GM18519 (cell line): ENCODE measurements around the gene EID2B.

Source experiments
- ATAC-seq: cut with Tn5 transposase; IDR thresholded peaks from one replicate; pipeline ENCODE4 v1.9.1; 2021; ENCODE audit warnings: mild to moderate bottlenecking, moderate library complexity; ENCODE audit not compliant: unreplicated experiment, low FRiP score

The EID2B gene

DNA sequence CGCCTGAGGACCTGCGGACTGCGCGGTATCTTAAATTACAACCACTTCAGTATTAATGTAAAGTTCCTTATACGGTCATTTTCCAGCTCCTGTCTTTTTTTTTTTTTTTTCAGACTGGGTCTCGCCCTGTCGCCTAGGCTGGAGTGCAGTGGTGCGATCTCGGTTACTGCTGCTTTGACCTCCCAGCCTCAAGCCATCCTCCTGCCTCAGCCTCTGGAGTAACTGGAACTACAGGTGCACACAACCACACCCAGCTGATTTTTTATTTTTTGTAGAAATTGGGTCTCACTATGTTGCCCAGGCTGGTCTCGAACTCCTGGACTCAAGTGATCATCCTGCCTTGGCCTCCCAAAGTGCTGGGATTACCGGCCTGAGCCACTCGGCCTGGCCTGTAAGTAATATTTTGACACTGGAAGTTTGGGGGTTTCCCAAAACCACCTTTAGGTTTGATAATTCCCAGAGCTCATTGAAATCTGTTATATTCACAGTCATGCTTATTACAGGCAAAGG, 406 bp upstream of the EID2B start:
- ATAC-seq = no peak

DNA sequence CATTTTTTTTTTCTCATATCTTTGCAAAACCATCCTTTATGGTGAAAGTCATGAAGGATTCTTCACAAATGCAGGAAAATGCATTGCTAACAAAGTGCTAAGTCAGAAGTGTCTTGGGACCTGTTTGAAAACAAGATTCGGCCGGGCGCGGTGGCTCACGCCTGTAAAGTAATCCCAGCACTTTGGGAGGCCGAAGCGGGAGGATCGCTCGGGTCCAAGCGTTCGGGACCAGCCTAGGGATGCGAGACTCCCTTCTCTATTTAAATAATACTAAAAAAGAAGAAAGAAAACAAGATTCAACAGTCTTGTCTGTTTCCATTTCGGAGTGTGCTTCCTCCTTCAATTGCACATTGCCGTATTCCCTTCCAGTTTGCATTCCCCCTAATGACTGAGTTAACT, 819 bp downstream of the EID2B start:
- ATAC-seq = no peak

DNA sequence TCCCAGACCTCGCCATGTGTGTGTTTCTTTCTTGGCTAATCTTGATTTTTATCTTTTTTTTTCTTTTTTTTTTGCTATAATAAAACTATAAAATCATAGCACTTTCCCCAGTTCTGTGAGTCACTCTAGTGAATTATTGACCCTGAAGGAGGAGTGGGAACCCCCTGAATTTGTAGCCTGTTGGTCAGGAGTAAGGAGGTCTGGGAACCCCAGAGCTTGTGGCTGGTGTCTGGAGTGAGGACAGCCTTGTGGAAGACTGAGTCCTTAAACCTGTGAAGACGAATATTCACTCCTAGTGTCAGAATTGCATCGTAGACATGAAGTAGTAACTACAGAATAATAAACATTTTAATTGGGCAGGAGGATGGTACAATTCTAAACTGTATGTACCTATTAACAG, 7.4 kb downstream of the EID2B start:
- ATAC-seq = no peak

DNA sequence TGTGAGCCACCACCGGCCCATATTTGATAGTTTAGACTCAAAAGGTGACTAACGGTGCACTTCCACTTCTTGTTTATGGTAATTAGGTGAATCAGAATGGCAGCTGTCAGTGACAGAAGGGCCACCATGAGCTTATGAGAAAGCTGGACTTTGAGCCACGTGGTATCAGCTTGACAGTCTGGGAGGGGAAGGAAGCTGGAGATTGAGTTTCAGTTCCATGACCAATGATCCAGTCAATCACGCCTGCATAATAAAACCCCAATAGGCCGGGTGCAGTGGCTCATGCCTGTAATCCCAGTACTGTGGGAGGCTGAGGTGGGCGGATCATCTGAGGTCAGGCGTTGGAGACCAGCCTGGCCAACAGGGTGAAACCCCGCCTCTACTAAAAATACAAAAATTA, 8.2 kb downstream of the EID2B start:
- ATAC-seq = no peak

DNA sequence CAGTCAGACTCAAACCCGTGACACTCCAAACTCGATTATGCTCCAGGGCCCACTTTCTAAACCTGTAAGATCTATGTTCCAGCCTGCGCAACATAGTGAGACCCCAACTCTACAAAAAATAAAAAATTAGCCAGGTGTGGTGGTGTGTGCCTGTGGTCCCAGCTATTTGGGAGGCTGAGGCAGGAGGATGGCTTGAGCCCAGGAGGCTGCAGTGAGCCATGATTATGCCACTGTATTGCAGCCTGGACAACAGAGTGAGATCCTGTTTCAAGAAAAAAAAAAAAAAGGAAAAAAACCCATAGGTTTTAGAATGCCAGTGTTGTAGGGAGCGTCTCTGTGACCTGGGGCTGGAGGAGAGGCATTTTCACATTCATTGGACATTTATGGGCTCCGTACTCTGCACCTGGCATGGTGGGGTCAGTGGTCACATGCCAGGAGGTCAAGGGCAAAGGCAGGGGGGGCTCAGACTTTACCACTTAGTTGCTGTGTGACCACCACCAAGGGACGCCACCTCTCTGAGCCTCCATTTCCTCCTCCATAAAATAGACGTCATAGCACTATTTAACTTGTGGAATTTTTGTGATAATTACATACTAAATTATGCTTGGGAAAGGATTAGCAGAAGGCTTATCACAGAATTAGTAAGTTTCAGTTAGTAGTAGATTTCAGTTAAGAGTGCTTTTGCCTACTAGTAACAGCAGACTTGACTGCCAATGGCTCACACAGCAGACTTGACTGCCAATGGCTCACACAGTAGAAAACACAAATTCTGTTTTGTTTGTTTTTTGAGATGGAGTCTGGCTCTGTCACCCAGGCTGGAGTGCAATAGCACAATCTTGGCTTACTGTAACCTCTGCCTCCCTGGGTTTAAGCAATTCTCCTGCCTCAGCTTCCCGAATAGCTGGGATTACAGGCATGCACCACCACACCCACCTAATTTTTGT, 11.8 kb downstream of the EID2B start:
- ATAC-seq = no peak

DNA sequence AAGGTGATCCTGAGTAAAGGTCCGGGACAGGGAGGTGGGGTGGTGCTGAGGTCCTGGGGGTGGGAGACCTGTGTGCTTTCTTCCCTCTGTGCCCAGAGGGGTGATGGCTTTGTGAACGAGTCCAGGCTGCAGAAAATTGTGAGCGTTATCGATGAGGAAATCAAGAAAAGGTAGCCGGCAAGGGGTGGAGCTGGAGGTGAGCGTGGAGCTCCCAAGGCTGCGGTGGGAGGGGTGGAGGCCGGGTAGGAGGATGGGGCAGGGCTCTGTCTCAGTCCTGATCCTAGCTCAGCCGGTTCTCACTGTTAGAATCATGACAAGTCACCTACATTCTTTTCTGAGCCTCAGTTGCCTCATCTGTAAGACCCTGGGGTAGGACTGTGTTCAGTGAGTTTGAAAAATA, 13.7 kb downstream of the EID2B start:
- no peak for ATAC-seq

DNA sequence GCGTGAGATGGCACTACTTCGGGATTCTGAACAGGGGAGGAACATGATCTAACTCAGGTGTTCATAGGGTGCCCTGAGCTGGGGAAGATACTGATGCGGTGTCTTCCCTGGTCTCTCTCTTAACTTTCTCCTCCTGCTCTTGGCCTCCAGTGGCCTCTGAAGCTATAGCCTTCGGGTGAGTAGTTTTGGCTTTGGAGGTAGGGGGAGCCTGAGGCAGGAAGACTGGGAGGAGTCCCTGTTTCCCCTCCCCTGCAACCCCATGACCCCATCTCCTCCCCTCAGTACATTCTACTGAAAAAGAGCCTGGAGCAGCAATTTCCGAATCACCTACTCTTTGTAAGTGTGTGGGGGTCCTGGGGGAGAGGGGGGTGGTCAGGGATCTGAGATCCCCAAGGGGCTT, 14.2 kb downstream of the EID2B start:
- ATAC-seq = no peak

DNA sequence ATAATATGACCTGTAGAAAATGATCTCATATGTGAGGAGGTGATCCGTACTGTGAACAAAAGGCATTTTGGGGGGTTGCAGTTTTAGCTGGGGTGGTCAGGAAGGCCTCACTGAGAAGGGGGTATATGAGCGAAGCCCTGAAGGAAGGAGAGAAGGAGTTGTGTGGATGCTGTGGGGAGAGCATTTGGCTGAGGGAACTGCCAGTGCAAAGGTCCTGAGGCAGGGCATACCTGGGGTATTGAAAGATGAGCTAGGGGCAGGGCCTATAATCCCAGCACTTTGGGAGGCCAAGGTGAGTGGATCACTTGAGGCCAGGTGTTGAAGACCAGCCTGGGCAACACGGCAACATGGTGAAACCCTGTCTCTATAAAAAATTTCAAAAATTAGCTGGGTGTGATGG, 15.2 kb downstream of the EID2B start:
- ATAC-seq = no peak

DNA sequence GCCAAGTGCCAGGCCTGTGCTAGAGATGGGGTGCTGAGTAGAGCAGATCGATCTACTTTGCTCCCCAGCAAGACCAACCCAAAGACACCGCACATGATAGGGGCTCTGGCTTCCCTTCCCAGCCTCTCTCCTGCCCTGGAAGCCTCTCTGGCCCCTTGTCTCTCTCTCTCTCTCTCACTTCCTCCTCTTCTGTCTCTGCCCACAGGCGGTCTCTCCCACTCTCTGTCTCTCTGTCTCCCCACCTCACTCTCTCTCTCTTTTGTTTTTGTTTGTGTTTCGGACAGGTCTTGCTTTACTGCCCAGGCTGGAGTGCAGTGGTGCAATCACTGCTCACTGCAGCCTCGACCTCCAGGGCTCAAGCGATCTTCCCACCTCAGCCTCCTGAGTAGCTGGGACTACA, 16.4 kb downstream of the EID2B start:
- no peak for ATAC-seq

DNA sequence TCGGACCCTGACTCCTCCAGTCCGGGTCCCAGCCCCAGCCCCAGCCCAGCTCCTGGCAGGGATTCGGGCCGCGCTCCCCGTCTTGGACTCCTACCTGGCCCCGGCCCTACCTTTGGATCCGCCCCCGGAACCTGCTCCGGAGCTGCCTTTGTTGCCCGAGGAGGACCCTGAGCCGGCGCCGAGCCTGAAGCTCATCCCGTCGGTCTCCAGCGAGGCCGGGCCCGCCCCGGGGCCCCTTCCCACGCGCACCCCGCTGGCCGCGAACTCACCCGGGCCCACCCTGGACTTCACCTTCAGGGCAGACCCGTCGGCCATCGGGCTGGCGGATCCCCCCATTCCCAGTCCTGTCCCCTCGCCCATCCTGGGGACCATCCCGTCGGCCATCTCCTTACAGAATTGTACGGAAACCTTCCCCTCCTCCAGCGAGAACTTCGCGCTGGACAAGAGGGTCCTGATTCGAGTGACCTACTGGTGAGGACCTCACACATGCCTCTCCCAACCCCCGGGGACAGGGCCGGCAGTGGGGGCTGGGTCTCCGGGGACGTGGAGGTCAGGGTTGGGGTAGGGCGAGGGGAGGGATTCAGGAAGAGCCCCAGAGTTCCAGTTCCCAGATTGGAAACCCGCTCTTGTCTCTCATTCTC, 17.0 kb downstream of the EID2B start:
- ATAC-seq = no peak

DNA sequence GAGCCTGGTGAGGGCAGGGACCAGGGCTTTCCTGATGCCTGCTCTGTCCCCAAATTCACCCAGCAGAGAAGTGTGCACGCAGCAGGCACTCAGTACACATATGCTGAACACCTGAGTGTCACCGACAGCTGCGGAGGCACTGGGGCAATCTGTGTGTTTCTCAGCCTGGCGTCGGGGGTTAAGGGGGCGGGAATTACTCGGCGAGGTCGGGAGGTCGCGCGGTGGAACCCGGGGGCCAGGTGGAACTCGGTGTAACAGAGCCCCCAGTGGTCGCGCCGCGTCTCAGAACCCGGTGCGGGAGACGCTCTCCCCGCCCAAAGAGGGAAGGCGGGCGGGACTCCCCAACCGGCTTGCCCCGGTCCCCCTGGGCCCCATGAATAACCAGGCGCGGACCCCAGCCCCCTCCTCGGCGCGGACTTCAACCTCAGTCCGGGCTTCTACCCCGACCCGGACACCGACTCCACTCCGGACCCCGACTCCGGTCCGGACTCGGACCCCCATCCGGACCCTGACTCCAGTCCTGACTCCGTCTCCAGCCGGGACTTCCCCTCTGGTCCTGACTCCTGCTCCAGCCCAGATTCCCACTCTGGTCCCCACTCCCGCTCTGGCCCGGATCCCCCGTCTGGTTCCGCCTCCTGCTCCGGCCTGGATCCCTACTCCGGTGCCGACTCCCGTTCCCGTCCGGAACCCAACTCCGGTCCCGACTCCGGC, 17.7 kb downstream of the EID2B start, which contains the start of gene SELENOV:
TSS of gene SELENOV (plus strand) at position 300 of the 711 bp plus-strand sequence. CDS start at position 374, 74 bp downstream.
- ATAC-seq = no peak

DNA sequence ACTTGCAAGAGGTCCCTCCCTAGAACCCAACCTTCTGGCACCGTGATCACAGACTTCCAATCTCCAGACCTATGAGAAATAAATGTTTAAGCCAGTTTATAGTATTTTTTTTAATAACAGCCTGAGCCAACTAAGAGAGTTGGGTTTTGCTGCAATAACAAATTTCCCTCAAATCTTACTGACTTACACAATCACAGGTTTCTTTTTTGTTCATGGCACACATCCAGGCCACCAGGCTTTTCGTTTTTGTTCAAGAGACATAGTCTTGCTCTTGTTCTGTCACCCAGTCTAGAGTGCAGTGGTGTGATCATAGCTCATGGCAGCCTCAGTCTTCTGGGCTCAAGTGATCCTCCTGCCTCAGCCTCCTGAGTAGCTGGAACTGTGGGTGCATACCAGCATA, 19.7 kb downstream of the EID2B start:
- no peak for ATAC-seq

DNA sequence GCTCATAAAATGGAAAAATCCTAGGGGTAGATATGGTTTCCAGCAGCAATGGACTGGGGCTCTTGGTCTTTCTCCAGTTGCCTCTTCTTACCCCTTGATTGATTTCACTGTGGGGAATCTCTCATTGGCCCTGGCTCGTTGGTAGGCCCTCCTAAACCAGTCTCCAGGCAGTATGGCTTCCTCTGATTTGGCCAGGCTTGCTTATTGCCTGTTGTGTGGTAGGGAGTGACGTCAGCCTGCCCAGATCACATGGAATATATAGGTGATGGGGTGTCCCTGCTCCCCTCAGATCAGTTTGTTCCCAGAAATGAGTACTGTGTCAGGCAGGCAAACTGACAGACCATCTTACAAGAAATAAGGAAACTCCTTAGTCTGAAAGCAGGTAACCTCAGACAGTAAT, 23.4 kb downstream of the EID2B start:
- no peak for ATAC-seq

DNA sequence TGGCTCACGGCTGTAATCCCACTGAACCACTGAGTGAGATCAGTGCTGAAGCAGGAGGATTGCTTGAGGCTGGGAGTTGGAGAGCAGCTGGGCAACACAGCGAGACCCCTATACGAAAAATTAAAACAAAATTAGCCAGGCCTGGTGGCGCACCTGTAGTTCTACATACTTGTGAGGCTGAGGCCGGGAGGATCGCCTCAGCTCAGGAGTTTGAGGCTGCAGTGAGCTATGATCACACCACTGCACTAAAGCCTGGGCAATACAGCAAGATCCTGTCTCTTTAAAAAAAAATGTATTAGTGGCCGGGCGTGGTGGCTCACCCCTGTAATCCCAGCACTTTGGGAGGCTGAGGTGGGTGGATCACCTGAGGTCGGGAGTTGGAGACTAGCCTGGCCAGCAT, 24.0 kb downstream of the EID2B start:
- no peak for ATAC-seq

DNA sequence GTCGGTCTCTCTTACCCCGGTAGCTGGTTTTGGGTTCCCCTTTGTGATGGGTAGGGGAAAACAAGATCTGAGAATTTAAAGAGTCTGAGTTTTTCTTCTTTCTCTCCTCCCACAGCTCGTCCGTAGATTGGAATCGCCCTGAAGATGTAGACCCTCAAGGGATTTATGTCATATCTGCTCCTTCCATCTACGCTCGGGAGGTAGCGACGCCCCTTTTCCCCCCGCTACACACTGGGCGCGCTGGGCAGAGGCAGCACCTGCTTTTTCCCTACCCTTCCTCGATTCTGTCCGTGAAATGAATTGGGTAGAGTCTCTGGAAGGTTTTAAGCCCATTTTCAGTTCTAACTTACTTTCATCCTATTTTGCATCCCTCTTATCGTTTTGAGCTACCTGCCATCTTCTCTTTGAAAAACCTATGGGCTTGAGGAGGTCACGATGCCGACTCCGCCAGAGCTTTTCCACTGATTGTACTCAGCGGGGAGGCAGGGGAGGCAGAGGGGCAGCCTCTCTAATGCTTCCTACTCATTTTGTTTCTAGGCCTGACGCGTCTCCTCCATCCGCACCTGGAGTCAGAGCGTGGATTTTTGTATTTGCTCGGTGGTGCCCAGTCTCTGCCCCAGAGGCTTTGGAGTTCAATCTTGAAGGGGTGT, 24.8 kb downstream of the EID2B start:
- ATAC-seq = no peak

DNA sequence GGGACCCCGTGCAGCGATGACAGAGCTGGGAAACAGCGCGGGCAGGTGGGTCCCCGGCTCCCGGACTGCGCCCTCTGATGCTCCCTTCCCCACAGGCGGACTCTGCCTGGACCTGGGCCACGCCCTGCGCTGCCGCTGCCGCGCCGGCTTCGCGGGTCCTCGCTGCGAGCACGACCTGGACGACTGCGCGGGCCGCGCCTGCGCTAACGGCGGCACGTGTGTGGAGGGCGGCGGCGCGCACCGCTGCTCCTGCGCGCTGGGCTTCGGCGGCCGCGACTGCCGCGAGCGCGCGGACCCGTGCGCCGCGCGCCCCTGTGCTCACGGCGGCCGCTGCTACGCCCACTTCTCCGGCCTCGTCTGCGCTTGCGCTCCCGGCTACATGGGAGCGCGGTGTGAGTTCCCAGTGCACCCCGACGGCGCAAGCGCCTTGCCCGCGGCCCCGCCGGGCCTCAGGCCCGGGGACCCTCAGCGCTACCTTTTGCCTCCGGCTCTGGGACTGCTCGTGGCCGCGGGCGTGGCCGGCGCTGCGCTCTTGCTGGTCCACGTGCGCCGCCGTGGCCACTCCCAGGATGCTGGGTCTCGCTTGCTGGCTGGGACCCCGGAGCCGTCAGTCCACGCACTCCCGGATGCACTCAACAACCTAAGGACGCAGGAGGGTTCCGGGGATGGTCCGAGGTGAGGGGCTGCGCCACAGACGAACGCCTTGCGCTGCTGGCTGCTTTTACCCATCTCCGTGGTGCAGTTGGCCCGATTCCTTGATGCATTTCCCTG, 25.5 kb downstream of the EID2B start:
- no peak for ATAC-seq

DNA sequence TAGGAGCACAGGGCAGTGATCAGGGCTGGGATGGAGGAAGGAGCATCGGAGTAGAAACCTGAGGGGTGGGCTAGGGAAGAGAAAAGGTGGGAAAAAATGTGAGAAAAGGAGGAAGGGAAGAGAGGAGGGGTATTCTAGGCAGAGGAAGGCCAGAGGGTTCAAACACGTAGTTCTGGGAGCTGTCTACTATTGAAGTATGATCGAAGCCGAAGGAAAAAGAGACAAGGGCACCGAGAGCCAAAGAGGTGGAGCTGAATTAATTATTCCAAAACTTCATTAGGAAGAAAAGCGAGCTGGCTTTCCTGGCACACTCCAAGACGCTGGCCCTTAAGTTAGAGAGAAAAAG, 26.1 kb downstream of the EID2B start:
- no peak for ATAC-seq

DNA sequence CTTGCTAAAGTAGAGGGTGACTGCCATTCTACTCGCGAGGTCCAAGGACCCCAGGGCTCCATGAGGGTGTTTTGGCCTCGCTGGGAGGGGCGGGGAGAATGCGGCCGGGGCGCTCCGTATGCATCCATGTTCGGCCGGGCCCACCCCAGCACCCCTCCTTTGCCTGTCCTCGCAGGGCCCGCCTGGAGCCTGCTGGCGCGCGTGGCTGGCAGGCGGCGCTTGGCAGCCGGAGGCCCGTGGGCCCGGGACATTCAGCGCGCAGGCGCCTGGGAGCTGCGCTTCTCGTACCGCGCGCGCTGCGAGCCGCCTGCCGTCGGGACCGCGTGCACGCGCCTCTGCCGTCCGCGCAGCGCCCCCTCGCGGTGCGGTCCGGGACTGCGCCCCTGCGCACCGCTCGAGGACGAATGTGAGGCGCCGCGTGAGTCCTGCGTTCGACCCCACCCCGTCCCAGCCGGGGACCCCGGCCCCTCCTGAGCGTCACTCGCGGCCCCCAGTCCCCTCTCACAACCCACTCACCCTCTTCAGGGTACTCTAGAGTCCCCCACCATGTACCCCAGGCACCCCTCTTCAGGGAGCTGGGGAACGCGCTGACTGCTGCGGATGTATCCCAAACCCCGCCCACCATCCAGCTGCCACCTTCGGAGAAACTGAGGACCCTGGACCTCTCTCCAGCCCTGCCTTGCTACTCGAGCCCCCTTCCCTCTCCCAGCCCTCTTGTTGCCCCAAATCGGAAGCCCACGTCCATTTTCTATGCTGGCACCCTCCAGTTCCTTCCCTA, 29.8 kb downstream of the EID2B start:
- no peak for ATAC-seq

DNA sequence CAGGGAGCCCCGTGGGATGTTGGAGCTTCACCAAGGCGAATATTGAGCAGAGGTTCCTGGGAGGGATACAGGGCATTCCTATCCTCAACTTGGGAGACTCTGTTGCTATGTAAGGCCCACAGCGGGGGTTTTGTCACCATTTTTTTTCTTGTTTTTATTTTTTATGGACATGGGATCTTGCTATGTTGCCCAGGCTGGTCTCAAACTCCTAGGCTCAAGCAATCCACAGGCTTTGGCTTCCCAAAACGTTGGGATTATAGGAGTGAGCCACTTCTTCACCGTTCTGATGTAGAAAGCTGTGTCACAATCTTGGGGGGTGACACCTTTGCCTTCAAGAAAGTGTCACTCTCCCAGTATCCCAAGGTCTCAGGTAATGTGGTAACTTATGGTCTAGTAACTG, 31.3 kb downstream of the EID2B start:
- no peak for ATAC-seq
